ENCODE results near the gene SIX6. TPM values are rescaled to one million over a fixed set of nuclear protein-coding genes. Genes with fewer than 3 reads are reported as not detected.

SIX6 gene
- total and polyA plus RNA-seq, 10 of the 15 experiments (the other 5 are each of a cell fraction or from before 2014, with no cell fraction given) = not detected

GRCh38 chr14:60553808-60554207, 44.9 kb downstream of the SIX6 start:
- no peak for TF ChIP-seq PRDM15 (CRISPR knock-in tag; IDR thresholded peaks at IDR 0.05)
- no peak for TF ChIP-seq ATF3 (IDR thresholded peaks at IDR 0.05; ENCODE audit: borderline replicate concordance, extremely low read depth, low read depth, low read length)
- TF ChIP-seq NFYA (IDR thresholded peaks at IDR 0.05; ENCODE audit: borderline replicate concordance, low read depth, low read length) = no peak
- TF ChIP-seq NFYB (IDR thresholded peaks at IDR 0.05; ENCODE audit: insufficient read depth, low read depth, low read length) = no peak
- TF ChIP-seq REST (IDR thresholded peaks at IDR 0.05; ENCODE audit: low read depth, low read length) = no peak
- no peak for TF ChIP-seq MEF2B (IDR thresholded peaks at IDR 0.05; ENCODE audit: partially characterized antibody, poor library complexity, severe bottlenecking)
- TF ChIP-seq DPF2 (IDR thresholded peaks at IDR 0.05) = no peak
- TF ChIP-seq SIX5 (IDR thresholded peaks at IDR 0.05; ENCODE audit: low read depth, low read length, severe bottlenecking) = no peak
- TF ChIP-seq EP300 (IDR thresholded peaks at IDR 0.05; ENCODE audit: borderline replicate concordance in 1 of 2, control insufficient read depth in 1 of 2, low read depth in 2 of 2, low read length in 2 of 2) = no peak
- Histone ChIP-seq H3K79me2 (ENCODE audit: control insufficient read depth, insufficient read depth, low read length) (no peaks in the 10 kb centered on the region), H3K9me3 (replicated peaks; ENCODE audit: control insufficient read depth, insufficient read depth, low read length) (no peaks in the 10 kb centered on the region), H3K36me3 (ENCODE audit: control insufficient read depth in 2 of 2, insufficient read depth in 2 of 2, low read length in 1 of 2) (no peaks in the 10 kb centered on the region), H3K27ac (ENCODE audit: control insufficient read depth, insufficient read depth) (no peak overlapping the region), H3K4me3 (no peak overlapping the region), H3K9ac (ENCODE audit: control insufficient read depth, insufficient read depth, low read length) (no peak overlapping the region), H3K4me2 (ENCODE audit: control insufficient read depth, insufficient read depth) (no peak overlapping the region), H2AFZ (ENCODE audit: control insufficient read depth, low read depth, low read length) (no peak overlapping the region), H3K4me1 (ENCODE audit: control insufficient read depth, insufficient read depth, low read length) (no peaks in the 10 kb centered on the region), H3K27me3 (replicated peaks in 1 of 2; ENCODE audit: control insufficient read depth in 2 of 2, insufficient read depth in 2 of 2, low read length in 1 of 2) (no peaks in the 10 kb centered on the region; a peak in 1 of 4 replicates), H4K20me1 (ENCODE audit: control insufficient read depth, insufficient read depth) (no peaks in the 10 kb centered on the region)
- ATAC-seq = no peak
- ChIA-PET SMC1A (ENCODE audit: uncharacterized antibody, unreplicated experiment) (no interaction called here), RAD21 (ENCODE audit: unreplicated experiment) (no interaction called here), CTCF (interaction anchor here (0.9 to 1.0 kb wide), 2 partner anchors 18 to 205 kb away, joined by 3 to 4 read pairs; no protein-coding TSS in a partner anchor), POLR2A (no interaction called here)
- 0% methylated on average over 1 of the region's 1 CpG for WGBS (ENCODE audit: insufficient coverage, insufficient replicate concordance, low lambda C conversion rate, missing lambda C conversion rate)
- FAIRE-seq = no peak
- no peak for DNase-seq (ENCODE audit: low read depth, low spot score)
- intact Hi-C loops (cut with micrococcal nuclease; ENCODE audit: unreplicated experiment) (no loop called here), in situ Hi-C loops (cut with MboI) (no loop called here)
- no TSS peak for BruUV-seq (replicated peaks)
